Erythroblast (primary cell): ENCODE measurements around the gene ACAT2.

Experiments
- GATA1 ChIP-seq: IDR thresholded peaks from 2 replicates; pipeline ENCODE4 v1.6.1; 2011; ENCODE audit warnings: low read depth, mild to moderate bottlenecking, control low read depth, low read length, moderate library complexity
- POLR2A ChIP-seq: IDR thresholded peaks from 2 replicates; pipeline ENCODE4 v1.6.1; 2011; ENCODE audit warnings: mild to moderate bottlenecking, low read length

DNA sequence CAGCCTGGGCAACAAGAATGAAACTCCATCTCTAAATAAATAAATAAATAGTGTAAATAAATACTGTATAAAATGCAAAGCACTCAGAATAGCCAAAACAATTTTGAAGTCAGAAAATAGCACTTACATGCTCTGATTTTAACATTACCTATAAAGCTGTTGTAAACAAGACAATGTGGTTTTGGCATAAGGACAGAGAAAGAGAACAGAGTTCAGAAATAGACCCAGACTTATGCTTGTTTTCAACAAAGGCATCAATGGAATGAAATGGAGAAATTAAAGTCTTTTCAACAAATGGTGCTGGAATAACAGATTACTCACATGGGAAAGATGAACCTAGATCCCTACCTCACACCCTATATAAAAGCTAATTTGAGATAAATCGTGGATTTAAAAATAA, 10.4 kb downstream of the ACAT2 start:
- TF ChIP-seq POLR2A = no peak
- no peak for TF ChIP-seq GATA1
